Uterus (tissue), 2 donors: ENCODE measurements around the gene CCNQ.

Source experiments
- CTCF ChIP-seq, 4 experiments: fragments of 200-600 bp in 2 of 4; fragments of 450-650 bp in 2 of 4; sonication (generic) in 2 of 4; IDR thresholded peaks; one replicate each; pipeline ENCODE4 v1.5.1; 2016 to 2019; ENCODE audit warnings: antibody characterized with exemption in 4 of 4, mild to moderate bottlenecking in 2 of 4, moderate library complexity in 1 of 4
- POLR2A ChIP-seq, 2 donors: fragments of 450-650 bp; IDR thresholded peaks; one replicate each; pipeline ENCODE4 v1.6.1; 2016; ENCODE audit warnings: antibody characterized with exemption in 2 of 2, mild to moderate bottlenecking in 1 of 2, moderate library complexity in 1 of 2

DNA sequence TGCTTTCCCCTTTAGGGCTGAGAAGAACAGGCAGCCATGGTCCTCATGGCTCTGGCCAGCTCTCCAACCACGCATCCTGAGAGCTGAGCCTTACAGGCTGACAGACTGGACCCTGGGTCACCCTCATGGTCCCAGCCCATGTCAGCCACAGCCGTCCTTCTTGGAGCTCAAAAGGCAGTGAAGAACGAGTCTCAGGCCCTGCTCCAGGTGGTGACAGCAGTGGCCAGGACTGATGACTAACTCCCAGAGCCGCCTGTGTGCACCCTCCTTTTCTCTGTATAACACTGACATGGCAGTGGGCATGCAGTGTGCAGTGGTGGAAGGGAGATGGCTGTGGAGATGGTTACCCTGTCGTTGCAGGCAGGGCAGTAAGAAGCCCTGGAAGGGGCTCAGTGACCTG is 37.8 kb upstream of the CCNQ start:
- TF ChIP-seq CTCF (IDR thresholded peaks at IDR 0.05) (no peak), POLR2A (IDR thresholded peaks at IDR 0.05) (no peak)
